Testis (tissue), 2 donors: Measurements from ENCODE around the gene PCBD2.

Source experiments
- CTCF ChIP-seq, 3 experiments: fragments of 450-650 bp in 2 of 3; fragments of 200-600 bp in 1 of 3; sonication (generic) in 1 of 3; IDR thresholded peaks; one replicate each; pipeline ENCODE4 v1.5.1; 2016 to 2019; ENCODE audit warnings: antibody characterized with exemption in 3 of 3, mild to moderate bottlenecking in 2 of 3, moderate library complexity in 1 of 3
- POLR2A ChIP-seq: fragments of 450-650 bp; IDR thresholded peaks from one replicate; pipeline ENCODE4 v1.6.1; 2017; ENCODE audit warnings: antibody characterized with exemption, mild to moderate bottlenecking, moderate library complexity

GRCh38 chr5:135007305-135007704 lies 102.4 kb downstream of the PCBD2 start:
- TF ChIP-seq CTCF (IDR thresholded peaks at IDR 0.05) (no peak), POLR2A (no peak)
